Prostate gland (tissue), 2 donors: ENCODE data around the gene IL1A. TPM values are rescaled to one million over a fixed set of nuclear protein-coding genes. Genes with fewer than 3 reads are reported as not detected.

Experiments
- DNase-seq: peaks from one replicate; pipeline ENCODE4 v3.0.0-alpha.2; 2019; ENCODE audit warnings: low spot score
- H3K27ac ChIP-seq, 2 donors: fragments of 200-600 bp; sonication (generic); 2 replicates each; pipeline ENCODE4 v1.5.1; 2017 to 2019
- H3K27me3 ChIP-seq: fragments of 200-600 bp; sonication (generic); replicated peaks from 2 replicates; pipeline ENCODE4 v1.5.1; 2019; ENCODE audit not compliant: insufficient read depth
- H3K36me3 ChIP-seq, 2 donors: fragments of 200-600 bp; sonication (generic); 1 replicate in 1 of 2; 2 replicates in 1 of 2; pipeline versions ENCODE4 v1.5.1 to v1.8.1; 2017 to 2019
- H3K4me1 ChIP-seq: fragments of 200-600 bp; sonication (generic); replicated peaks from 2 replicates; pipeline ENCODE4 v1.5.1; 2019
- H3K4me3 ChIP-seq, 2 donors: fragments of 200-600 bp; sonication (generic); 2 replicates each; pipeline ENCODE4 v1.5.1; 2017 to 2019
- H3K9me3 ChIP-seq: fragments of 200-600 bp; sonication (generic); 2 replicates; pipeline ENCODE4 v1.5.1; 2017
- CTCF ChIP-seq, 4 experiments: fragments of 200-600 bp in 2 of 4; fragments of 450-650 bp in 2 of 4; sonication (generic) in 2 of 4; IDR thresholded peaks; 1 replicate in 3 of 4; 2 replicates in 1 of 4; pipeline ENCODE4 v1.5.1; 2016 to 2019; ENCODE audit warnings: antibody characterized with exemption in 4 of 4, mild to moderate bottlenecking in 2 of 4, moderate library complexity in 2 of 4
- POLR2A ChIP-seq: fragments of 450-650 bp; IDR thresholded peaks from one replicate; pipeline ENCODE4 v1.6.1; 2016; ENCODE audit warnings: antibody characterized with exemption, mild to moderate bottlenecking
- POLR2AphosphoS5 ChIP-seq: sonication (generic); formaldehyde crosslinking; IDR thresholded peaks from one replicate; pipeline ENCODE4 v1.6.1; 2017; ENCODE audit warnings: antibody characterized with exemption
- WGBS: methylation state at CpG from one replicate; pipeline ENCODE4 v1.1.5; 2018; 5-methylcytosine and 5-hydroxymethylcytosine counted together
- intact Hi-C: fragments of 100-400 bp; cut with DNase I; formaldehyde crosslinking; loops from one replicate; pipeline ENCODE4 v1.14.2; 2022
- total RNA-seq, 2 donors: library from RNA; depleted of rRNA; stranded (reverse); fragments of >200 nt; gene quantifications; one replicate each; pipeline ENCODE4 v1.1.0, GENCODE V29; 2016

IL1A gene
- total RNA-seq, 2 donors from 2014 or later, result 27.4 TPM; not detected in 1

GRCh38 chr2:112760149-112760548 is 24.1 kb downstream of the IL1A start:
- no peak for DNase-seq
- no peak overlapping the region for H3K4me3 ChIP-seq
- no peaks in the 10 kb centered on the region for H3K36me3 ChIP-seq
- H3K4me1 ChIP-seq, result no peaks in the 10 kb centered on the region
- whole genome bisulfite sequencing, result 80% methylated on average over 1 of the region's 1 CpG
- H3K27me3 ChIP-seq, result no peaks in the 10 kb centered on the region
- no peak overlapping the region for H3K27ac ChIP-seq
- TF ChIP-seq CTCF (IDR thresholded peaks at IDR 0.05) (no peak), POLR2AphosphoS5 (no peak), POLR2A (no peak)
- intact Hi-C loops, result no loop called here
- H3K9me3 ChIP-seq, result no peaks in the 10 kb centered on the region

DNA sequence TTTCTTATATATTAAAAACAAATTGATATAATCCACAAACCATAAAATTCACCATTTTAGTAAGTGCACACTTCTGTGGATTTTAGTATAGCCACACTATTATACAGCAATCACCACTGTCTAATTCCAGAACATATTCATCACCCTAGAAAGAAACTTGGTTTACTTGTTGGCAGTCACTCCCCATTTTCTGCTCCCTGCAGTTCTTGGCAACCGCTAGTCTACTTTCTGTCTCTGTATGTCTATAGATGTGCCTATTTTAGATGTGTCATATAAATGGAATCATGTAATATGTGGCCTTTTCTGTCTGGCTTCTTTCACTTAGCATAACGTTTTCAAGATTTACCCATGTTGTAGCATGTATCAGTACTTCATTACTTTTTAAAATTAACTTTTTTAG is 25.6 kb downstream of the IL1A start:
- intact Hi-C loops, result loop anchor here (10.0 kb wide), 1 partner anchor 196 kb away; no protein-coding TSS in a partner anchor
- TF ChIP-seq POLR2AphosphoS5, result no peak
- TF ChIP-seq CTCF (IDR thresholded peaks at IDR 0.05), result no peak
- no peak for TF ChIP-seq POLR2A
- Histone ChIP-seq H3K27me3 (no peaks in the 10 kb centered on the region), H3K4me1 (no peaks in the 10 kb centered on the region), H3K4me3 (no peak overlapping the region), H3K36me3 (no peaks in the 10 kb centered on the region), H3K27ac (no peak overlapping the region), H3K9me3 (no peaks in the 10 kb centered on the region)
- 62% methylated on average over 2 of the region's 2 CpGs for WGBS
- DNase-seq, result no peak

- no peak for DNase-seq
Observed at GRCh38 chr2:112757265-112757664, 27.0 kb downstream of the IL1A start.

GRCh38 chr2:112756207-112756606 is 28.1 kb downstream of the IL1A start:
- no peak overlapping the region for H3K27ac ChIP-seq
- H3K4me1 ChIP-seq, result no peaks in the 10 kb centered on the region
- DNase-seq, result no peak
- no peak overlapping the region for H3K4me3 ChIP-seq
- no peaks in the 10 kb centered on the region for H3K9me3 ChIP-seq
- intact Hi-C loops, result loop anchor here (10.0 kb wide), 1 partner anchor 199 kb away; no protein-coding TSS in a partner anchor
- H3K36me3 ChIP-seq, result no peaks in the 10 kb centered on the region
- TF ChIP-seq CTCF (IDR thresholded peaks at IDR 0.05) (no peak), POLR2A (no peak), POLR2AphosphoS5 (no peak)
- H3K27me3 ChIP-seq, result no peaks in the 10 kb centered on the region
- 74% methylated on average over 3 of the region's 3 CpGs for WGBS

More at GRCh38 chr2:112757265-112757664, 27.0 kb downstream of the IL1A start:
- TF ChIP-seq POLR2A (no peak), CTCF (IDR thresholded peaks at IDR 0.05) (no peak), POLR2AphosphoS5 (no peak)
- Histone ChIP-seq H3K27ac (no peak overlapping the region), H3K9me3 (no peaks in the 10 kb centered on the region), H3K4me1 (no peaks in the 10 kb centered on the region), H3K4me3 (no peak overlapping the region), H3K36me3 (no peaks in the 10 kb centered on the region), H3K27me3 (no peaks in the 10 kb centered on the region)
- intact Hi-C loops, result loop anchor here (10.0 kb wide), 1 partner anchor 198 kb away; no protein-coding TSS in a partner anchor
- WGBS, result 96% methylated on average over 3 of the region's 3 CpGs

DNA sequence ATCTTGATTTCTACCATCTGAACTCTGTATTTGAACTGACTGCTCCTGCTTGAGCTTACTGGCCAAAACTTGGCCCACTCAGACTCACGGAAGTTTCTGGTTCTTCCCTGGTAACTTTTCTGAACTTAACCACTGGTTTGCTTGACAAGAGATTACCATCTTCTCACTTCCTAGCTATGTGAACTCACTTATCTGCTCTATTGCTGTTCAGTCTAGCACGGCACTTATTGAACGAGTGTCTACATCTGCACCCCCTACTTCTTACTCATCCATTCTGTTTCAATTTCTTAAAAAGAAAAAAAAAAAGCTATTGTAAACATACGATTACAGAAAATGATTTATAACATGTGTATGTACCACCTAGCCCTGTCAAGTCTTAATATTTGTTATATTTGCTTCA is 28.8 kb downstream of the IL1A start:
- Histone ChIP-seq H3K36me3 (no peaks in the 10 kb centered on the region), H3K9me3 (no peaks in the 10 kb centered on the region), H3K27ac (no peak overlapping the region), H3K4me1 (no peaks in the 10 kb centered on the region), H3K27me3 (no peaks in the 10 kb centered on the region), H3K4me3 (no peak overlapping the region)
- TF ChIP-seq CTCF (IDR thresholded peaks at IDR 0.05) (no peak), POLR2AphosphoS5 (no peak), POLR2A (no peak)
- intact Hi-C loops, result loop anchor here (10.0 kb wide), 1 partner anchor 199 kb away; no protein-coding TSS in a partner anchor
- no peak for DNase-seq
- WGBS, result 76% methylated on average over 4 of the region's 4 CpGs
